HG03139 (cell line): ENCODE data around the gene CACNA1D.

Experiments used
- ATAC-seq: cut with Tn5 transposase; IDR thresholded peaks from one replicate; pipeline ENCODE4 v1.9.1; 2021; ENCODE audit not compliant: unreplicated experiment

Gene CACNA1D

DNA sequence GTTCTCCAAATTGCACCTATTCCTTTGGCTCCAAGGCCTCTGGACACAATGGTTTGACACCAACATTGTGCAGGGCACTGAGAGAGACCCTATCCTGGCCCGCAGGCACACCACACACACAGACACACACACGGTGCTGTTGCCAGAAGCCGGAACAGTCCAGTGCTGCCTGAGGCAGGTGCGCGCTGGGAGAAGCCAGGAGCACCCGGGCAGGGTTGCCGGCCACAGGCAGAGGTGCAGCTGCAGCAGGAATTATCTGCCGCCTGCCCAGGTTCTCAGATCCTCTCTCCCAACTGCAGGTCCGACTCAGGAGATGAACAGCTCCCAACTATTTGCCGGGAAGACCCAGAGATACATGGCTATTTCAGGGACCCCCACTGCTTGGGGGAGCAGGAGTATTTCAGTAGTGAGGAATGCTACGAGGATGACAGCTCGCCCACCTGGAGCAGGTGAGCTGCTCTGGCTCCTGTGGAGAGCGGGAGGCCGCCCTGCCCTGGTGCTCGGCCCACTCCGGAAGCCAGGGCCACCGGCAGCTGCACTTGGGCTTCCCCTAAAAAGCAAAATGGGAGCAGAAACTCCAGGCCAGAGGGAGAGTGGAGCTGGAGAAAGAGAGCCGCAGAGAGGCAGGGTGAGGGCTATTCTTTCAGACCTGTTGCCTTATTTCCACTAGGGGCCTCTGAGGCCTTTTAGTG is 308.9 kb downstream of the CACNA1D start:
- no peak for ATAC-seq

DNA sequence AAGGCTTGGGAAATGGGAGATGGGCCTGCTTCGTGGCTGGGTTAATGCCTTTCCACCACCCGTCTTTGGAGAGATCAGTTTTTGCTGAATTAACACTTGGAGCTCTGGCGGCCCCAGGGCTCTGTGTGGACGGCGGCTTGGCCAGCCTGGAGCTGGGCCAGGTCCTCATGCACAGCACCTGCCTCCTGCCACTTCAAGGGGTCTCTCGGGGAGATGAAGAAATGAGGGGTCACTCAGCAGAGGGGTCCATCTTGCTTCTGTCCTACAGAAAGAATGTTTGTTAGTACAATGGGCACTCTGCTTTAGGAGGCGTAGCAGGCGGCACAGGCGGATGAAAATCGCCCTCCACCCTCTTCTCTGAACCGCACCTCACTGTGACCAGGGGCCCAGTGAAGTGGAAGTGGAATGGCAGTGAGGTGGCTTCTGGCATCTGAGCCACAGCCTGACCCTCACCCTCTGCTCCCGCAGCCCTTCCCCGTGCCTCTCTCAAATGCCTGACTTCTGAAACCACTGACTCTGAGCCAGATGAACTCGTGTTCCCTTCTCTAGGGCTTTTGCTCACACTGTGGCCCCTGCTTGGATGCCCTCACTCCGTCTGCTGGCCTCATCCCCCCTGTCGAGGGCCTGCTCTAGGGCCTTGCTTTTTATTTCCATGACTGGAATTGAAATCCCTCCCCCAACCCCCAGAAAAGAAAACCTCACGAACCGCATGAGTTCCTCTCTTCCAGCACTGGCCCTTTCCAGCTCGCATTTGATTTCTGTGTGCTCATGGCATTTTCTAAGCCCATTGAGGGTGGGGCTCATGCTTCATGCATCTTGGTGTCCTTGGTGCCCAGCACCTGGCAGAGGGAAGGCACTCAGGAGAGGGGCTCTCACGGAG is 309.6 kb downstream of the CACNA1D start:
- ATAC-seq, result no peak

- ATAC-seq, result no peak
These were observed 310.5 kb downstream of the CACNA1D start for GRCh38 chr3:53804697-53805462.

DNA sequence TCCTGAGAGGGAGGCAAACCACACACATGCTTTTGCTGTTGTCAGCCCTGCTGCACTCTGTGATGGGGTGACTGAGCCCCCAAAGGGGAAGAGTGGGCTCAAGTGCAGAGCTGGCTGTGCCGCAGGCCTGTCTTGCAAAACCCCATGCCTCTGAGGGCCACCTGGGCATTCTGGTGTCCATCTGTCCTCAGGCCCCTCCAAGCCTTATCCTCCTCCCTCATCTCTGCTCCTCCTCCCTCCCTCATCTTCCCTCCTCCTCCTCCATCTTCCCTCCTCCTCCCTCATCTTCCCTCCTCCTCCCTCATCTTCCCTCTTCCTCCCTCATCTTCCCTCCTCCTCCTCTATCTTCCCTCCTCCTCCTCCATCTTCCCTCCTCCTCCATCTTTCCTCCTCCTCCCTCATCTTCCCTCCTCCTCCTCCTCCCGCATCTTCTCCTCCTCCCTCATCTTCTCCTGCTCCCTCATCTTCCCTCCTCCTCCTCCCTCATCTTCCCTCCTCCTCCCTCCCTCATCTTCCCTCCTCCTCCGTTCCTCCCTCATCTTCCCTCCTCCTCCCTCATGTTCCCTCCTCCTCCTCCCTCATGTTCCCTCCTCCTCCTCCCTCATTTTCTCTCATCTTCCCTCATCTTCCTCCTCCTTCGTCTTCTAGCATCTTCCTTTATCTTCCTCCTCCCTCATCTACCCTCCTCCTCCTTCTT is 311.2 kb downstream of the CACNA1D start:
- ATAC-seq, result no peak

GRCh38 chr3:53806182-53807116 is 312.0 kb downstream of the CACNA1D start:
- ATAC-seq, result no peak

DNA sequence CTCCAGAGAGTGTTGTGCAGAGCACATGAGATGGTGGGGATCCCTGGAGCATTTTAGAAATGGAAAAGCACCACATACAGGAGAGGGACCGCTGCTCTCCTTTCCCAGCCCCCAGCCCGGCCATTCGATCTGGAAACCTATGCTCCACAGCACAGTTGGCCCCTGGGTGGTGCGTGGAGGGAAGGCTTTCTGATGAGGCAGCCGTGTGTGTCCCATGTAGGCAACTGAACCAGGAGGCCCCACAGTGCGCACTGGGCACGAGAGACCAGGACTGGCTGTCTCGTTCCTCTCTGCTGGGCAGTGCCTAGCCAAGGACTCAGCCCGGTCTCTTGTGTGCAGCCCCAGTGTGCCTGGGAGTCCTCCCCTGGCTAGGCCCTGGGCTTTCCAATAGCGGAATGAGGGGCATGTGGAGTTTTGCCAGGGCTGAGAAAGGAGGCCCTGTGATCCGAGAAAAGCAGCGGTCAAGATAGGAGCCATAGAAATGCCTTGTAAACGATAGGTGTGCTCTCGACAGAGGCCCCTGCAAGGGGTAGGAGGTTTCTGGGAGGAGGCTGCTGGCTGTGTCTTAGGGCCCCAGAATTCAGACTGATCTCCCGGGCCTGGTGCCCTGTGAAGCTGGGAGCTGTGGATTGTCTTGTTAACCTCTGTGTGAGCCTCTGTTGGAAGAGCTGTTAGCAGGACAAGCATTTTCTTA is 312.9 kb downstream of the CACNA1D start:
- no peak for ATAC-seq

DNA sequence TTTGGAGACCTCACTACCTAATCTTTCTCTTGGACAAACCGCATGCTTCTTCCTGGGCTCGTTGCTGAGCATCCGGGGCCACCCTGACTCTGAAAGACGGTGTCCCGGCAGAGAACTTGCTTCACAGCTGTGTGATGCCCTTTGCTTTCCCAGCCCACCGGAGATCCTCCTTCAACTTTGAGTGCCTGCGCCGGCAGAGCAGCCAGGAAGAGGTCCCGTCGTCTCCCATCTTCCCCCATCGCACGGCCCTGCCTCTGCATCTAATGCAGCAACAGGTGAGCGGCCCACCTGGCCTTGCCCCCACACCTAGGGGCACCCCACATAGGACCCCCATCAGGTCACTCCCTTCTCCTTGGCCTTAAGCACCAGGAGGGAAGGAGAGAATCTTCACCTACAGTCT is 314.1 kb downstream of the CACNA1D start:
- no peak for ATAC-seq

- no peak for ATAC-seq
These were observed 314.9 kb downstream of the CACNA1D start for GRCh38 chr3:53809267-53809666.

GRCh38 chr3:53809764-53810400 is 315.5 kb downstream of the CACNA1D start:
- ATAC-seq, result no peak

- ATAC-seq, result no peak
These were observed 316.9 kb downstream of the CACNA1D start for GRCh38 chr3:53811143-53811927.

DNA sequence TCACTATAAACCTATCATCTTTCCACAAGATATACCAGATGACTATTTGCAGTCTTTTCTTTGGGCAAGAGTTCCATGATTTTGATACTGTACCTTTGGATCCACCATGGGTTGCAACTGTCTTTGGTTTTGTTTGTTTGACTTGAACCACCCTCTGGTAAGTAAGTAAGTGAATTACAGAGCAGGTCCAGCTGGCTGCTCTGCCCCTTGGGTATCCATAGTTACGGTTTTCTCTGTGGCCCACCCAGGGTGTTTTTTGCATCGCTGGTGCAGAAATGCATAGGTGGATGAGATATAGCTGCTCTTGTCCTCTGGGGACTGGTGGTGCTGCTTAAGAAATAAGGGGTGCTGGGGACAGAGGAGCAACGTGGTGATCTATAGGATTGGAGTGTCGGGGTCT is 318.0 kb downstream of the CACNA1D start:
- ATAC-seq, result no peak

DNA sequence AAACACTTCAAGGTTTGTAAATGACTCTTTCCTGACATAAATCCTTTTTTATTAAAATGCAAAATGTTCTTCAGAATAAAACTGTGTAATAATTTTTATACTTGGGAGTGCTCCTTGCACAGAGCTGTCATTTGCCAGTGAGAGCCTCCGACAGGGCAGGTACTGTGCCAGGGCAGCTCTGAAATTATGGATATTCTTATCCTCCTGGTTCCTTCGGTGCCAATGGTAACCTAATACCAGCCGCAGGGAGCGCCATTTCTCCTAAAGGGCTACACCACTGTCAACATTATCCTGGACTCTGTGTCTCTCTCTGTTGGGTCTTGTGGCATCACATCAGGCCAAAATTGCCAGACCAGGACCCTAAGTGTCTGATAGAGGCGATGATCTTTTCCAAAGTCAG is 318.8 kb downstream of the CACNA1D start:
- ATAC-seq, result no peak

DNA sequence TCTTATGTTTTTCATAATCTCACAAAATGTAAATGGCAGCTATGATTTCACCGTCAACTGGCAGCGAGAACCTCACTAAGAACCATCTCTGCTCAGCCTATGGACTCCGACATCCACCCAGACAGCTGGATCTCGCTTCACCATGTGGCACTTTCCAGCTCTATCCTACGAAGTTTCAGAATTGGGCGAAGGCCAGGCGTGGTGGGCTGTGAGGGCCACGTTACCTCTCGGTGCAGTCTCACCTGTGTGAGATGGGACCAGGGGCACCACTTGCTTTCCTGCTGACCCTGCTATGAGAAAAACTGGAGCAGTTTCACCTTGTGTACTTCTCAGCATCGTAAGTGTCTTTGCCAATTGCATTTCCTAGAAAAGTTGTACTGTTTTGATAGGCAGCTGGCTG is 319.5 kb downstream of the CACNA1D start:
- no peak for ATAC-seq

GRCh38 chr3:53815067-53815466 is 320.7 kb downstream of the CACNA1D start:
- no peak for ATAC-seq

DNA sequence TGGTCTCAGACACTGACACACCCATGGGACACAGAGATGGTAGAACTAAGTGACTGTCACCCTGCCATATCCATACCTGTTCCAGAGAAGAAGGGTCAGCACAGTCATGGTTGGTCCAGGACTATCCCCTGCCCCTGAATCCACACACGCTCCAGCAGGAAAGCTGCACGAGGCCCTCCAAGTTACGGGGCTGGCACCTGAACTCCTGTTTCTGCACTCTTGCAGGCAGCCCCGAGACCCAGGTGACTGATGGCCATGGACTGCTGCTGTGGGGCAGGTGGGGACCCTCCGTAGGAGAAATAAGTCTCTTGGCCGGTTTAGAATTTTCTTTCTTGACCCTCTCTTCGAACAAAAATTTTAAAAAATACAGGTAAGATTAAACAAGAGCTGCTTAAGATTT is 321.2 kb downstream of the CACNA1D start:
- ATAC-seq, result no peak

DNA sequence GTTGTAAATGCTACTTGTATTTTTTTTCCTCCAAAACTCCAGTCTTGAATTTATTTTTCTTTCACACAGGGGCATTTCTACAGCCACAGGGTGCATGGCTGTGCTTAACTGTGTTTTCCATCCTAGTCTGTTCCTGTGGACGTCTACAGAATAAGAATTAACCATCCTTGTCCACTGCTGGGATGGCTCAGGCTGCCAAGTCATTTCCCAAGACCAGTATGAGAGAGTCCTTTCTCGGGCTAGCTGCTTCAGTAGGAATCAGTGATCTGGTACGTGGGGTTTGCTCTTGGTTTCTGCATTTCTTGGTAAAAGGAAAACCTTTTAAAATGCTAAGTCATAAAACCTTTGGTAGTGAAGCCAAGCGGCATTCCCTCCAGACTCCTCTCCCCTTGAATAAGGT is 322.0 kb downstream of the CACNA1D start:
- no peak for ATAC-seq

DNA sequence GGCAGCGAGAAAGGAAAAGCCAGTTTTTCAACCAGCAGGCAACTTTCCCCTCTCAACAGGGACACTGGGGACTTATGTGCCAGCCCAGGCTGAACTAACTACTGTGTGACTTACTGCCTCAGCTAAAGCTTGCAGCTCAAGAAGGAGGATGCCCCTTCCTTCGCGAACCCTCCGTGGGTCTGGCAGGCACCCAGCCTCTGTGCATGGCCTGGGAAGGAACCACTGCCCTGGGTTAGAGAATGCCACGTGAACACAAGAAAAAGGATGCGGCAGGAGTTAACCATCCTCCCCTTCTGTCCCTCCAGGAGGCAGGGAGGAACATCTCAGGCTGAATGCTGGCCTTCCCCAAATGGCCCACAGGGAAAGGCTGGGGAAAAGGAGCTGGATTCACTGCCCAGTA is 322.8 kb downstream of the CACNA1D start:
- ATAC-seq, result no peak

GRCh38 chr3:53817809-53818208 is 323.4 kb downstream of the CACNA1D start:
- no peak for ATAC-seq
